Parathyroid adenoma (tissue), 2 donors: ENCODE data around the gene CKAP2L.

Experiments used
- H2AFZ ChIP-seq: fragments of 300-600 bp; sonication (generic); one replicate; pipeline ENCODE4 v1.7.0; 2017; ENCODE audit warnings: antibody characterized with exemption, mild to moderate bottlenecking
- H3K27ac ChIP-seq: fragments of 300-600 bp; sonication (generic); one replicate; pipeline ENCODE4 v1.7.0; 2017
- H3K27me3 ChIP-seq: fragments of 300-600 bp; sonication (generic); one replicate; pipeline ENCODE4 v1.7.0; 2017; ENCODE audit warnings: low read length; ENCODE audit not compliant: control insufficient read depth, insufficient read depth
- H3K36me3 ChIP-seq: fragments of 300-600 bp; sonication (generic); one replicate; pipeline ENCODE4 v1.7.0; 2017; ENCODE audit warnings: low read length; ENCODE audit not compliant: control insufficient read depth, insufficient read depth
- H3K4me1 ChIP-seq: fragments of 300-600 bp; sonication (generic); one replicate; pipeline ENCODE4 v1.7.0; 2017; ENCODE audit warnings: control low read depth
- H3K4me2 ChIP-seq: fragments of 300-600 bp; sonication (generic); one replicate; pipeline ENCODE4 v1.7.0; 2017; ENCODE audit warnings: low read length
- H3K4me3 ChIP-seq: fragments of 300-600 bp; sonication (generic); one replicate; pipeline ENCODE4 v1.7.0; 2017; ENCODE audit warnings: low read depth, low read length
- H3K79me2 ChIP-seq: fragments of 300-600 bp; sonication (generic); one replicate; pipeline ENCODE4 v1.7.0; 2017; ENCODE audit warnings: control low read depth
- H3K9ac ChIP-seq: fragments of 300-600 bp; sonication (generic); one replicate; pipeline ENCODE4 v1.7.0; 2017; ENCODE audit warnings: mild to moderate bottlenecking
- H3K9me3 ChIP-seq: fragments of 300-600 bp; sonication (generic); one replicate; pipeline ENCODE4 v1.7.0; 2017; ENCODE audit warnings: low read length; ENCODE audit not compliant: control insufficient read depth
- CTCF ChIP-seq: fragments of 300-600 bp; sonication (generic); IDR thresholded peaks from one replicate; pipeline ENCODE4 v1.7.0; 2017; ENCODE audit warnings: antibody characterized with exemption, mild to moderate bottlenecking
- donor health status: primary hyperparathyroidism.

CKAP2L gene

GRCh38 chr2:112724591-112725525 lies 39.6 kb downstream of the CKAP2L start:
- Histone ChIP-seq H3K9ac (no peak overlapping the region), H3K27ac (no peak overlapping the region), H3K27me3 (no peaks in the 10 kb centered on the region), H3K36me3 (no peaks in the 10 kb centered on the region), H2AFZ (no peak overlapping the region), H3K9me3 (no peaks in the 10 kb centered on the region), H3K79me2 (no peaks in the 10 kb centered on the region), H3K4me1 (peaks cover 5% of the 10 kb centered on the region), H3K4me2 (no peak overlapping the region), H3K4me3 (no peak overlapping the region)
- no peak for TF ChIP-seq CTCF

- H3K36me3 ChIP-seq: no peaks in the 10 kb centered on the region
- H3K27ac ChIP-seq: no peak overlapping the region
- peaks cover 5% of the 10 kb centered on the region for H3K4me1 ChIP-seq
- H3K4me3 ChIP-seq: no peak overlapping the region
- H3K9ac ChIP-seq: no peak overlapping the region
- no peak overlapping the region for H3K4me2 ChIP-seq
- H2AFZ ChIP-seq: no peak overlapping the region
- no peaks in the 10 kb centered on the region for H3K27me3 ChIP-seq
- H3K9me3 ChIP-seq: no peaks in the 10 kb centered on the region
- no peaks in the 10 kb centered on the region for H3K79me2 ChIP-seq
- no peak for TF ChIP-seq CTCF
These were observed 40.4 kb downstream of the CKAP2L start for GRCh38 chr2:112723995-112724394.

GRCh38 chr2:112723547-112723940 lies 40.9 kb downstream of the CKAP2L start:
- Histone ChIP-seq H3K9me3 (no peaks in the 10 kb centered on the region), H3K36me3 (no peaks in the 10 kb centered on the region), H3K4me2 (no peak overlapping the region), H3K27me3 (no peaks in the 10 kb centered on the region), H3K79me2 (no peaks in the 10 kb centered on the region), H2AFZ (no peak overlapping the region), H3K9ac (no peak overlapping the region), H3K27ac (no peak overlapping the region), H3K4me3 (no peak overlapping the region), H3K4me1 (peaks cover 5% of the 10 kb centered on the region)
- no peak for TF ChIP-seq CTCF

- no peak for TF ChIP-seq CTCF
- no peaks in the 10 kb centered on the region for H3K27me3 ChIP-seq
- no peaks in the 10 kb centered on the region for H3K79me2 ChIP-seq
- H3K4me2 ChIP-seq: no peak overlapping the region
- H3K27ac ChIP-seq: no peak overlapping the region
- no peaks in the 10 kb centered on the region for H3K9me3 ChIP-seq
- no peaks in the 10 kb centered on the region for H3K36me3 ChIP-seq
- H2AFZ ChIP-seq: no peak overlapping the region
- H3K4me3 ChIP-seq: no peak overlapping the region
- no peak overlapping the region for H3K9ac ChIP-seq
- H3K4me1 ChIP-seq: peaks cover 5% of the 10 kb centered on the region
These were observed 41.4 kb downstream of the CKAP2L start for GRCh38 chr2:112722816-112723546.
